CD4-positive, alpha-beta T cell (primary cell): ENCODE results near the gene SMIM38. TPM values are rescaled to one million over a fixed set of nuclear protein-coding genes. Genes with fewer than 3 reads are reported as not detected.

Experiments
- ATAC-seq: fragments of 200-7000 bp; cut with Tn5 transposase; one replicate; pipeline ENCODE4 v1.10.0; 2022; ENCODE audit warnings: mild to moderate bottlenecking; ENCODE audit not compliant: poor library complexity
- CTCF ChIA-PET: fragments of 350-600 bp; sonication (Branson Sonifier 250); formaldehyde crosslinking; loops from one replicate; lab custom pipeline; 2021; ENCODE audit warnings: antibody characterized with exemption, inconsistent platforms; lab: Charles Lee
- POLR2A ChIA-PET: fragments of 350-600 bp; sonication (Branson Sonifier 250); formaldehyde crosslinking; loops from one replicate; lab custom pipeline; 2021; ENCODE audit warnings: antibody characterized with exemption, inconsistent platforms; lab: Charles Lee
- DNase-seq, 14 experiments: peaks; one replicate each; pipeline ENCODE4 v3.0.0-alpha.2; 2013 to 2020; ENCODE audit warnings: mixed read lengths in 2 of 14
- H3K27ac ChIP-seq, 2 donors: one replicate each; pipeline versions ENCODE4 v1.5.1 to v1.7.0; 2013; ENCODE audit warnings: low read length in 2 of 2, low read depth in 1 of 2, mild to moderate bottlenecking in 1 of 2
- H3K27me3 ChIP-seq, 2 experiments: 1 replicate in 1 of 2; 2 replicates in 1 of 2; pipeline versions ENCODE4 v1.6.1 to v1.7.0; 2013; ENCODE audit warnings: low read length in 2 of 2, control low read depth in 1 of 2, mild to moderate bottlenecking in 1 of 2, moderate library complexity in 1 of 2; ENCODE audit not compliant: insufficient read depth in 2 of 2, control insufficient read depth in 1 of 2
- H3K36me3 ChIP-seq: one replicate; pipeline ENCODE4 v1.6.1; 2013; ENCODE audit warnings: low read length, control low read depth; ENCODE audit not compliant: insufficient read depth
- H3K4me1 ChIP-seq: one replicate; pipeline ENCODE4 v1.6.1; 2013; ENCODE audit warnings: low read length, control low read depth; ENCODE audit not compliant: insufficient read depth
- H3K4me3 ChIP-seq: one replicate; pipeline ENCODE4 v1.5.1; 2013; ENCODE audit warnings: mild to moderate bottlenecking, low read length, moderate library complexity
- H3K9me3 ChIP-seq, 2 experiments: 1 replicate in 1 of 2; 2 replicates in 1 of 2; pipeline versions ENCODE4 v1.6.1 to v1.7.0; 2013; ENCODE audit warnings: low read length in 2 of 2, mild to moderate bottlenecking in 2 of 2, control low read depth in 1 of 2, moderate library complexity in 1 of 2; ENCODE audit not compliant: control insufficient read depth in 1 of 2, insufficient read depth in 1 of 2
- H3K27ac Mint-ChIP-seq: one replicate; pipeline ENCODE4 v1.8.0; 2020; ENCODE audit warnings: mixed read lengths
- H3K27me3 Mint-ChIP-seq: one replicate; pipeline ENCODE4 v1.8.0; 2021; ENCODE audit warnings: mixed read lengths
- H3K36me3 Mint-ChIP-seq: one replicate; pipeline ENCODE4 v1.8.0; 2021; ENCODE audit warnings: low read depth, mixed read lengths
- H3K4me1 Mint-ChIP-seq: one replicate; pipeline ENCODE4 v1.8.0; 2021; ENCODE audit warnings: low read depth, mixed read lengths
- H3K4me3 Mint-ChIP-seq: one replicate; pipeline ENCODE4 v1.8.0; 2020; ENCODE audit warnings: mild to moderate bottlenecking, mixed read lengths
- H3K9me3 Mint-ChIP-seq: one replicate; pipeline ENCODE4 v1.8.0; 2020; ENCODE audit warnings: mixed read lengths
- CTCF ChIP-seq: fragments of 200-600 bp; IDR thresholded peaks from one replicate; pipeline ENCODE4 v1.8.0; 2022; ENCODE audit warnings: antibody characterized with exemption, mild to moderate bottlenecking
- intact Hi-C, 2 experiments: fragments of 100-400 bp; cut with DNase I in 1 of 2; cut with micrococcal nuclease in 1 of 2; formaldehyde crosslinking; loops; one replicate each; pipeline versions ENCODE4 v1.15.1 to v1.9.0; 2023 to 2025; cut with DNase I, micrococcal nuclease
- total RNA-seq, 174 experiments: library from RNA in 2 of 174; stranded (reverse) in 2 of 174; gene quantifications; one replicate each; pipeline ENCODE4 v1.2.3 and lab custom pipeline; 2021 to 2026

The SMIM38 gene
- total RNA-seq, 2 experiments from 2014 or later, result 0.08 to 0.30 TPM

GRCh38 chr11:69156673-69157155 is 979 bp downstream of the SMIM38 start:
- no peak for ATAC-seq
- no peaks in the 10 kb centered on the region for H3K9me3 Mint-ChIP-seq
- H3K4me1 Mint-ChIP-seq, result no peaks in the 10 kb centered on the region
- no peaks in the 10 kb centered on the region for H3K36me3 ChIP-seq
- H3K4me3 Mint-ChIP-seq, result no peak overlapping the region
- POLR2A ChIA-PET, result no interaction called here
- H3K27ac Mint-ChIP-seq, result no peak overlapping the region
- no peaks in the 10 kb centered on the region for H3K36me3 Mint-ChIP-seq
- intact Hi-C loops, result no loop called here
- DNase-seq, result no peak
- TF ChIP-seq CTCF, result no peak
- CTCF ChIA-PET, result no interaction called here
- peaks cover 0 to 13% of the 10 kb centered on the region in 2 experiments for H3K9me3 ChIP-seq
- peaks cover 14% of the 10 kb centered on the region for H3K4me1 ChIP-seq
- H3K4me3 ChIP-seq, result no peak overlapping the region
- no peak overlapping the region for H3K27ac ChIP-seq
- H3K27me3 ChIP-seq, result peaks cover 4 to 9% of the 10 kb centered on the region in 2 experiments
- peaks cover 9% of the 10 kb centered on the region for H3K27me3 Mint-ChIP-seq

GRCh38 chr11:69157156-69157821 is 1.6 kb downstream of the SMIM38 start:
- Histone ChIP-seq H3K9me3 (peaks cover 0 to 13% of the 10 kb centered on the region in 2 experiments), H3K4me1 (peaks cover 14% of the 10 kb centered on the region), H3K36me3 (no peaks in the 10 kb centered on the region), H3K4me3 (no peak overlapping the region), H3K27me3 (peaks cover 4 to 9% of the 10 kb centered on the region in 2 experiments), H3K27ac (no peak overlapping the region)
- POLR2A ChIA-PET, result no interaction called here
- no peaks in the 10 kb centered on the region for H3K4me1 Mint-ChIP-seq
- H3K9me3 Mint-ChIP-seq, result no peaks in the 10 kb centered on the region
- intact Hi-C loops, result no loop called here
- peaks cover 9% of the 10 kb centered on the region for H3K27me3 Mint-ChIP-seq
- DNase-seq (no peak), ATAC-seq (no peak)
- H3K4me3 Mint-ChIP-seq, result no peak overlapping the region
- CTCF ChIA-PET, result no interaction called here
- H3K36me3 Mint-ChIP-seq, result no peaks in the 10 kb centered on the region
- no peak overlapping the region for H3K27ac Mint-ChIP-seq
- no peak for TF ChIP-seq CTCF

- intact Hi-C loops, result no loop called here
- H3K4me1 ChIP-seq, result peaks cover 14% of the 10 kb centered on the region
- H3K9me3 ChIP-seq, result peaks cover 0 to 13% of the 10 kb centered on the region in 2 experiments
- Mint-ChIP-seq H3K9me3 (no peaks in the 10 kb centered on the region), H3K4me1 (no peaks in the 10 kb centered on the region), H3K27ac (no peak overlapping the region), H3K27me3 (peaks cover 9% of the 10 kb centered on the region), H3K4me3 (no peak overlapping the region), H3K36me3 (no peaks in the 10 kb centered on the region)
- H3K4me3 ChIP-seq, result no peak overlapping the region
- ChIA-PET POLR2A (no interaction called here), CTCF (no interaction called here)
- no peaks in the 10 kb centered on the region for H3K36me3 ChIP-seq
- DNase-seq, result no peak
- H3K27me3 ChIP-seq, result peaks cover 4 to 9% of the 10 kb centered on the region in 2 experiments
- no peak for TF ChIP-seq CTCF
- no peak overlapping the region for H3K27ac ChIP-seq
- ATAC-seq, result no peak
These were observed 2.1 kb downstream of the SMIM38 start for GRCh38 chr11:69157822-69158231.
